HG02970 (cell line): Measurements from ENCODE around the gene PRKCH.
"Not testable (repeated sequence)": the region's sequence is repeated elsewhere in the genome, so short reads cannot be mapped to it uniquely, and the experiment has no call there.

ENCODE experiments used
- ATAC-seq: cut with Tn5 transposase; IDR thresholded peaks from one replicate; pipeline ENCODE4 v1.9.1; 2021; ENCODE audit warnings: mild to moderate bottlenecking, moderate library complexity, moderate number of reproducible peaks; ENCODE audit not compliant: unreplicated experiment, low FRiP score

Gene PRKCH

DNA sequence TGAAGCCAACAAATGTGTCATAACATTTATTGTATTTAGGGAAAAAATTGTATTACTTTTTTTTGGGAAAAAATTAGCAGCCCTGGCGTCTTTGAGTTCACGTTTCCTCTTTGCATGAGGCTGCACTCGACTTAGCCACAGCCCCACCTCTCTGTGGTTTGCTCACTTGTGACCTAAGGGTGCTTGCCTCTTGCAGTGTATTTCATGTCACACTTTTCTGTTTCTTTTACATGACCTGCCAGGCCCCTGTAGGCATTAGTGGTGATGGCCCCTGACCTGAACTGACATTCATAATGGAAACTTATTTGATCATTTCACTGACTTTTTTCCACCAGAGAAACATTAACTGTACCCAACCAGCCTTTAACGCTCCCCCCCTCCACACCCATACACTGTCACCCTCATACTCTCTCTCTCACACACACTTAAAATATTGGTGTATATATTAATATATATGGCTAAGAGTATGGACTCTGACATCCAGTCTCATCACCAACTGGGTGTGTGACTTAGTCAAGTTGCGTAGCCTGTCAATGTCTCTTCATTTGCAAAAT, 122.9 kb downstream of the PRKCH start:
- ATAC-seq, result peak; percentile 72

DNA sequence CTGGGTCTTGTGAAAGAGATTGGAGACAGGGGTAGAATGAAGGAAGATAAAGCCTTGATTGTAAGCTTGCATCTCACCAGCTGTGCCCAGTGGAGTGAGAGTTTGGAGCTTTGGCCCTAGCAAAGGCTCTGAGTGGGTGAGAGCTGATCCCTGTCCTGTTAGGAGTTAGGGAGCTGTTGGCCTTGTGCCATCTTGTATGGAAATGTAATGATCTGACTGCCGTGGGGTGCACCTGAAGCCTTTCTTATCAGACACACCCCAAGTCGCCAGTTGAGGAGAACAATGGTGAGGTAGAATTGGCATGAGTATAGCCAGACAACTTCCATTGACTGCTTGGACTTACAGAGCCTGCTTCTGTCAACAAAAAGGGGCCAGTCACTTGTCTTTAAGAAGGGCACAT, 130.1 kb downstream of the PRKCH start:
- no peak for ATAC-seq

DNA sequence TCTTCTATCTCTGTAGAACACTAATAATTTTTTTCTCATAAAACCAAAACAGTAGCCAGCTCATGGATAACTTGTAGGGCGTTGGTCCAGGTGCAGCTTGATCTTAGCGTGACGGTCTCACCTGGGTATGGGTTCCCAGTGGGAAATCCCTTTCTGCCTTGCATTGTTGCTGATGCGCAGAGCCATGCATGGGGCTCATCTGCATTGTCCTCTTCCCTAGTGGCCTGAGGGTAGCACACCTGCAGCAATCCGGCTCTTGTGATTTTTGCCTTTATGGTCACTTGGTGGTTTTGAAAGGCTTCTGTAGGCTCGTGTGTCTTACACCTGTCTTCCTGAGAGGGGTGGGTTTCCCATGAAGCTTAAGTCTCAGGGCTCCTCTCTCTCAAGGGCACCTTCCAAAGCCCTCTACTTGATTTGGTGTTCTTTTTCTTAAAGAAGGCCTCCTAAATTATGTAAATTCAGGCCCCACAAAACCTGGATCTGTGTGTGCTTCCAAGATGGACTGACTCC, 130.6 kb downstream of the PRKCH start:
- ATAC-seq, result no peak

DNA sequence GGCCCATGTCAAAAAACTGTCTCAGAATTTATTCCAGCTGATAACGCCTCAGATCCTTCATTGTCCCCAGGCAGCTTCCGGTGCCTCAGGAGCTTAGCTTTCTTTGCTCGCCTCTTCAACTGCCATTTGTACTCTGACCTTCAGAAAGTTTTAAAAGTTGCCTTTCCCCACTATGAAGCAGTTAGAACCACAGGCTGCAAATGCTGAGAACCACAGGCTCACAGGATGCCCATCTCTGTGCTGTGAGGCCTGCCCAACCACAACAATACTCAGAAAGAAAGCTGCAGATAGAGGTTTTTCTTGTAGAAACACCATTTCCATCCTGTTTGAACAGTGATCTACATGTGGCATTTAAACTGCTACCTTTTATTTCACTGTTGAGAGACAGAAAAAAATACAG, 131.1 kb downstream of the PRKCH start:
- ATAC-seq, result no peak

DNA sequence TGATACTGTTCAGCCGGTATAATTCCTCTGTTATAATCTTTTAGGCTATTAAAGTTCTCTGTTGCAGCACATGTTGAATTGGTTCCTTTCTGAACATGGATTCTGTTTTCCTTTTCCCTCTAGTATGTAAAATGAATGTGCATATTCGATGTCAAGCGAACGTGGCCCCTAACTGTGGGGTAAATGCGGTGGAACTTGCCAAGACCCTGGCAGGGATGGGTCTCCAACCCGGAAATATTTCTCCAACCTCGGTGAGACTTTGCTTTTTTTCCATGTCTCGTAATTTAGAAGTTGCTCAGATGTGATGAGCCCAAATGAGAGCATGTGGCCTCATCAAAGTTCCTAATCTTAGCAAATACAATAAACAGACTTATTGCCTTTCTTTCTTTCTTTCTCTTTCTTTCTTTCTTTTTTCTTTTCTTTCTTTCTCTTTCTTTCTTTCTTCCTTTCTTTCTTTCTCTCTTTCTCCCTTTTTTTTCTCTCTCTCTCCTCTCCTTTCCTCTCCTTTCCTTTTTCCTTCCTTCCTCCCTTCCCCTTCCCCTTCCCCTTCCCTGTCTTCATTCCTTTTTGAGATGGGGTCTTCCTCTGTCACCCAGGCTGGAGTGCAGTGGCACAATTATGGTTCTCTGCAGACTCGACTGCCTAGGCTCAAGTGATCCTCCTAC, 131.9 kb downstream of the PRKCH start:
- ATAC-seq, result no peak

DNA sequence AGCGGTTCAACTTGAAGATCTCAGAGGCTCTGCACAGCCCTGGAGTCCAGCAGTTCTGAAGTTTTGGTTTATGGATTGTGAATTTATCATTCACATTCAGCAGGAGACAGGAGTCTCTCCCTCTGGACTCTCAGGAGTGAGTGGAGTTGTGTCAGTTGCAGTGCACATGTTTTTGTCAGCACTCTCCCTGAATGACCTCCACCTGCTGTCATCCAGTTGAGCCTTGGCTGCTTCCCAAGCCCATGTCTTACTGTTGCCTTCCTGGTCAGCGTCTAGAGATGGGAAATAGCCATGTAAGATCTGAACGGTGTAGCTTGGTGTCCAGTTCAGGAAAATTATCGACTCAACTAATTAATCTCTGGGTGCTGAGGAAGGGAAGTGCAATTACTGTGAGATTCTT, 133.2 kb downstream of the PRKCH start:
- no peak for ATAC-seq

DNA sequence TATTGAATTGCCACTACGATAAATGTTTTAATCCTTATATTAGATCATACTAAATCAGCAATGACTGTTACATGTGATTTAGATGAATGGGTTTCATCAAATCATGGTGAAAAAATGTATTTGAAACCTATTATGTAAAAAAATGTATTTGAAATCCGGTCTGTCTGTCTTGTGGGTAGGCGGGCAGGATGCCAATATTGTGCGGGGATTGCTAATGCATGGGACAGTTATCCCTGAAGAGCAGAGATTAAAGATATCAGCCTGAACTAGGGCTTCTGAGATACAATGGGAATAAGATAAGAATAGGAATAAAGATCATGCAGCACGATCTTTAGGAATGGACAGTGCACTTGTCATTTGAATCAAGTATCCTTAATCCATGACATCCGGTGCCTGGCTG, 134.0 kb downstream of the PRKCH start:
- ATAC-seq, result no peak

DNA sequence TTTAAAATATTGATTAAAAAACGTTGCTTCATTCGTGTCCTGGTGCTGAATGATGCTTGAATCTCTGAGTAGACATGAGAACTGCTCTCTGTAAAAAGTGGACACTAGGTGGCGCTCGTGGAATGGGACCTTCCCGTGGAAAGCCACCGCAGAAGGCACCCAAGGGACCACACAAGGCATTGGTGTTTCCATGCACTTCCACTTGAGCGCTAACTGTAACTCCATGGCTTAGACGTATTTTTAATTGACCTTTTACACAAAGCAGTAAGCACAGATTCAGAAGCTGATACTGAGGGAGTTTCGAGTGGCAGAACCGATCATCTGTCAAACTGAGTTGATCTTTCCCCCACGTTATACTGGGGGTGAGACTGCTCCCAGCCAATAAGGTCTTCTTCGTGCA, 135.3 kb downstream of the PRKCH start:
- ATAC-seq, result no peak

DNA sequence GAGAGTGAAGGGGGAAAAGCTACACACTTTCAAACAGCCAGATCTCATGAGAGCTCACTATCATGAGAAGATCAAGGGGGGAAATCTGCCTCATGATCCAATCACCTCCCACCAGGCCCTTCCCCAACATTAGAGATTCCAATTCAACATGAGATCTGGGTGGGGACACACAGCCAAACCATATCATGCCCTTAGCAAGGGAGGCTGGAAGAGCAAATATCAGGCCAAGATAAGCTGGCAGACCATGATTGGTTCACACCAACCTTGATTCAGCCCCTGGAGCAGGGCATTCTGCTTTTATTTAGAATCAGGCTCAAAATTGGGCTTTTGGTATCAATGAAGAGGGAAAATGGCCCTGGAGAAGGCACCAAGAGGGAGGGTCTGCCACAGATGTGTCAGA, 137.4 kb downstream of the PRKCH start:
- no peak for ATAC-seq

DNA sequence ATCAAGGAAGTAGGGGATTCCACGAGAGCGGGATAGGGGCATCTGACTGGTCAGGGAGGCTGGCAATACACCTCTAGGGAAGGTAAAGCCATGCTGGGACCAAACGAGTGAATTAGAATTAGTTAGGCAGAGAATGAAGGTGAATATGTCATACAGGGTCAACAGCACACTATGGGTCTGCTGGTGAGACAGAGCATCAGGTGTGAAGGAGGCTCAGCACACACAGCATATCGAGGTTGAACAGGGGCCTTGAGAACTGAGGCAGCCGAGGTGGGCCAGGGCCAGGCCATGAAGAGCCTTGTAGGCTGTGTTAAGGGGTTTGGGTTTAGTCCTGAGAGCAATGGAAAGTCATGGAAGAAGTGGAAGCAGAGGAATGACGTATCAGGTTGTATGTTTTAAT, 137.8 kb downstream of the PRKCH start:
- no peak for ATAC-seq

DNA sequence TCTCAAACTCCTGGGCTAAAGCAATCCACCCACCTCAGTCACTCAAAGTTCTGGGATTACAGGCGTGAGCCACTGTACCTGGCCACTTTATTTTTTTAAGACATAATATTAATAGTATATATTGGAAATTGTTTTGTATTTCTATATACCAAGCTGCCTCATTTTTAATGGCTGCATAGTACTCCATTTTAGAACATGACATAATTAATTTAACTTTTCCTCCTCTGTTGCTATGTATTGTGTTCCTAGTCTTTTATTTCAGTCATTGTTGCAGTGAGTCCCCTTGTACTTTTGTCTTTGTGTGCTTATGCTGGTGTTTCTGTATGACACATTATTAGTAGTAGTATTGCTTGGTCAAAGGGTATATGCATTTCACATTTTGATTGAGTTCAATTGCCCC, 138.7 kb downstream of the PRKCH start:
- ATAC-seq, result no peak

DNA sequence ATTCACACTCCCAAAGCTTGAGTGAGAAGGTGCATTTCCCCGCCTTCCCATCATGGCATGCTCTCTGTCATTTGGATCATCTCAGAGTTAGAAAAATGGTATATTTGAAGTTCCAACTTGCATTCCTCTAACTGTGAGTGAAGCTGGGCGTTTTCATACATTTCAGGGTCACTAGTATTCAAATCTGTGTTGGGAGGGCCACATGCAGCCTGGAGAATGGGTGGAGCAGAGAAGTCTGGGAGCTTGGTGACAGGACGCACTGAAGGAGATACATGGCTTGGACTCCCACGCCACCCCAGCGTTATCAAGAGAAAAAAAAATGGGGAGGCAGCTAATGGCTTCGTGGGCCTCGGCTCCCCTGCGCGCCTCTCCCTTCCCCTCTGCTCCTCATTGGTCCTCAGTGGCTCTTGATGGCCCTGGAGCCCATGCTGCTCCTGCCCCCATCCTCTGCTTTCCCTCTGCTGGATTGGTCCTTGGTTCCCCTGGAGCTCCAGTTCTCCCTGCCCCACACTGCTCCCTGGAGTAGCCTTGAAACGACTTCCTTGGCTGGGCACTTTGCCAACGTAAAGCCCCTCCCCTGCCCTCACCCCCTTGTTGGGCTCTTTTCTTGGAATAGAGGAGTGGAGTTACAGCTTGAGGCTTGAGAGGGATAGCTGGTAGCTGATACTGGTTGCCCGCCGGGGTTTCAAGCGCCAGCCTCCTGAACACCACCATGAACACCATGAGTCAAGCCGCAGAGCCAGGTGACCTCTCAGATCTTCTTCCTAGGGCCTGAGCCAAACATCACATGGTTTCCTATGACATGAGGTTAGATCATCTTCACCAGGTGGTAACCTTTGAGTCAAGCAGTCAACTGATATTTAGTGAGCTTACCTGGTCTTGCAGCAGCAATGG, 139.6 kb downstream of the PRKCH start:
- no peak for ATAC-seq

DNA sequence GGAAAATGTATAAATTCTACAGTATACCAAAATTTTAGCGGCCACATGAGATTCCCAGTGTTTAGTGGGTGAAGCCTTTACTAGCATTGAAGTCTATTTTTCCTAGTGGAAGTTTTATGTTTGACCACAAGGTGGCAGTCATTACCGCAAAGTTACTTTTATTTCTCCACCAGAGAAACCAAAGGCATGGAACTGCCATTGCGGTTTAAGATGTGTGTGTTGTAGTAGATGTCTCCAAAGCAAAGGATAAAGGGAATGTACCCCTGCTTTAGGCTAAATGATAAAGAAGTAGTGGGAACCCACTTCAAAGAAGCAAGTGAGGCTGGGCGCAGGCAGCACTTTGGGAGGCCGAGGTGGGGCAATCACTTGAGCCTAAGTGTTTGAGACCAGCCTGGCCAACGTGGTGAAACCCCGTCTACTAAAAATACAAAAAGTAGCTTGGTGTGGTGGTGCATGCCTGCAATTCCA, 140.5 kb downstream of the PRKCH start:
- no peak for ATAC-seq

DNA sequence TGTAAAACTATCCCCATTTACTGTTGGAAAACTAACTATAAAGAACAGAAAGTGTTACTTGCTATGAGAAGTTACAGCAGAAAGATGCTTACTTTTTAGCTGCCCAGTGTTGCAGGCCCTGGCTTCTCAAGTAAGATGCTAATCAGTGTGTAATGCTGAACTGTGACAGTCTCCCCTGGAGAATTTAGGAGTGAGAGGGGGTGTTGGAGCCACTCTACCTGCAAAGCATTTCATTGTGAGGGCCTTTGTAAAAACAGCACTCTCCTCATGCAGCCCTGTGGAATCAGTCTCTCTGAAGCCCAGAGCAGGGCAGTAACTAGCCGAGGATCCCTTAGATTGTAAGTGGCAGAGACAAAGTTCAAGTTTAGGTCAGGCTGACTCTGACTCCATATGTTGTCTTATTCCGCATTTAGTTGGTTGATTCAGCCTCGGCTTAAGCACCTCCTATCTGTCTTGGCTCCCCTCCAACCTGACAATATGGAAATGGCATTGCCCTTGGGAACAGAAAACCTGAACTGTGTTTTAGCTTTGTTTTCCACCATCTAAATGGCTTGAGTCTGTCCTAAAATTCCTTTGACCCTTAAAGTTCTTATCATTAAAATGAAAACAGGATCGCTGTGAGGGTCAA, 141.3 kb downstream of the PRKCH start:
- ATAC-seq, result no peak

DNA sequence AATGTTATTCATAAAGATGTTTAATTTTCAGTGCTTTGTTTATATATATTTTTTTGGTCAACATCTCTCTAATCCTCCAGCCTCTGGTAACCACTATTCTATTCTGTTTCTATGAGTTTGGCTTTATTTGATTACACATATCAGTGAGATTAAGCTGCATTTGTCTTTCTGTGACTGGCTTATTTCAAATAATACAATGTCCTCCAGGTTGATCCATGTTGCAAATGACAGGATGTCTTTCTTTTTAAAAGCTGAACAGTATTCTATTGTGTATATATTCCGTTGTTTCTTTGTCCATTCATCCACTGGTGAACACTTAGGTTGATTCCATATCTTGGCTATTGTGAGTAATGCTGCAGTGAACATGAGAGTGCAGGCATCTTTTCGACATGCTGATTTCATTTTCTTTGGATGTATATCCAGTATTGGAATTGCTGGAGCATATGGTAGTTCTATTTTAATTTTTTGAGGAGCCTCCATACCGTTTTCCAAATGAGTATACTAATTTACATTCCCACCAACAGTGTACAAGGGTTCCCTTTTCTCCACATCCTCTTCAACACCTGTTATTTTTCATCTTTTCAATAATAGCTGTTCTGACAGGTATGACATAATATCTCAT, 142.4 kb downstream of the PRKCH start:
- no peak for ATAC-seq

DNA sequence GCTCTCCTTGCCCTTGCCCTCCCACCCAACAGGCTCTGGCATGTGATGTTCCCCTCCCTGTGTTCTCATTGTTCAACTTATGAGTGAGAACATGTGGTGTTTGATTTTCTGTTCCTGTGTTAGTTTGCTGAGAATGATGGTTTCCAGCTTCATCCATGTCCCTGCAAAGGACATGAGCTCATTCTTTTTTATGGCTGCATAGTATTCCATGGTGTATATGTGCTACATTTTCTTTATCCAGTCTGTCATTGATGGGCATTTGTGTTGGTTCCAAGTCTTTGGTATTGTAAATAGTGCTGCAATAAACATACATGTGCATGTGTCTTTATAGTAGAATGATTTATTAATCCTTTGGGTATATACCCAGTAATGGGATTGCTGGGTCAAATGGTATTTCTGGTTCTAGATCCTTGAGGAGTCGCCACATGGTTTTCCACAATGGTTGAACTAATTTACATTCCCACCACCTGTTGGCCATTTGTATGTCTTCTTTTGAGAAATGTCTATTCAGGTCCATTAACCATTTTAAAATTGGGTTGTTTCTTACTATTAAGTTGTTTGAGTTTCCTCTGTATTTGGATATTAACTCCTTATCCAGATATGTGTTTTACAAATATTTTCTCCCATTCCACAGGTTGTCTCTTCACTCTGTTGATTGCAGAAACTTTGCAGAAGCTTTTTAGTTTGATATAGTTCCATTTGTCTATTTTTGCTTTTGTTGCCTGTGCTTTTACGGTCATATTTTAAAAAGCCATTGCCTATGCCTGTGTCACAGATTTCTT, 143.4 kb downstream of the PRKCH start:
- not testable (repeated sequence) for ATAC-seq

DNA sequence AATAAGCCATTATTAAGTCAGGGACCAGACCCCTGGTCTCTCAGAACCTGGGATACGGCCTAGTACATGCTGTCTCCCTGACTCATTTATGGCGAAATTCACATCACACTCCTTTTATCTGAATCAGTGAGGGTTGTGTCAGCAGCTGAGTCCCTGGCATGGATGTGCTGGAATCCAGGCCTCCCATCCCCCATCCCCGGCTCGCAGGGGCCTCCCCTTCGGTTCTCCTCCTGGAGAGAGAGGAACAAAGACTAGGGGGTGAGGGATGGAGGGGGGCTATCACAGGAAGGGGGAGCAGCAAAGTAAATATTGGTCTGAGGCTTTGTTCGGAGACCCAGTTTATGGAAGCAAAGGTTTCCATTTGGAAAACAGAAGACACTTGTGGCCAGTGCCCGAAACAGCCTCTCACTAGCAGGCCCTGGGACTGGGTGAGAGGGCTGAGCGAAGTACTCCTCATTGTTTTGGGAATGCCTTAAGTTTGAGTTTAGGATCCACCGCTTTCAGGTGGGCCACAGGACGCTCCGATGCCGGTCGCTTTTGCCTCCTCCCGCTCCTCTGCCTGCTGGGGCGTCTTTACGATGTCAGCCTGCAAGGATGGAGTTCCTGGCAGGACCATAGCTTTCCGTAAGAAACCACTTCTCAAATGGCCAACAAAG, 145.0 kb downstream of the PRKCH start:
- no peak for ATAC-seq

DNA sequence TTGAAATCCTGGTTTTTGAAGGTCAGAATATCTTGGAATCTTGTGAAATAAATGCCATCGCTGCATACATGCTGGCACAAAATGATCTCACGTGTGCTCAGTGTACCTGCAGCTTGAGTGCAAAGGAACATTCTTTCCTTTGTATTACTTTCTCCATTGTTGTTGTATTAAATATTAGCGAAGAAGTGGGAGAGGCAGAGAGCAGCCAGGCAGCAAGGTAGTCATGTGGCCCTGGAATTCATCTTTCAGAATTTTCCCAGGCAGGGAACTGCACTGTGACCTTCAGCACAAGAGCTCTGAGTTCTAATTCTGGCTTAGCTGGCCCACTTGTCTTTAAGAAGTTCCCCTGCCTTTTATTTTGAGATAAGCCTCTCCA, 145.5 kb downstream of the PRKCH start:
- no peak for ATAC-seq

DNA sequence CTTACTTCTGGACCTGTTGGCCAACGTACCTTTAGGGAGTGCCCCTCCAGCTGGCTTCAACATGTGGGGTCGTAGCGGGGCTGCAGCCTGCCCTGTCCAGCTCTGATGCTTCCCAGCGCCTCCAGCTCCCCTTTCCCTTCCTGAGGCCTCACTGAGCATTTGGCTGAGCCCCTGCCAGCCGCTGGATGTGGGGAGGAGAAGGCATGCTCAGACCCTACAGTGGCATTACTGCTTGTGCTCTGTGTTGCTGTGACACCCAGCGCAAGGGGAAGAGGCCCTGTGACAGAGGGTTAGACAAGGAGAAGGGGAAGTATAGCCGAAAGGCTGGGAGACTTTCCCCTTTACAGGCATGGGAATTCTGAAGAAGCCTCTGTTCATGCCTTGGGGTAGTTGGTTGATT, 145.9 kb downstream of the PRKCH start:
- no peak for ATAC-seq
